ENCODE measurements around the gene RILPL2.

GRCh38 chr12:123379391-123379790, 57.1 kb downstream of the RILPL2 start:
- TF ChIP-seq, protein P1, sequence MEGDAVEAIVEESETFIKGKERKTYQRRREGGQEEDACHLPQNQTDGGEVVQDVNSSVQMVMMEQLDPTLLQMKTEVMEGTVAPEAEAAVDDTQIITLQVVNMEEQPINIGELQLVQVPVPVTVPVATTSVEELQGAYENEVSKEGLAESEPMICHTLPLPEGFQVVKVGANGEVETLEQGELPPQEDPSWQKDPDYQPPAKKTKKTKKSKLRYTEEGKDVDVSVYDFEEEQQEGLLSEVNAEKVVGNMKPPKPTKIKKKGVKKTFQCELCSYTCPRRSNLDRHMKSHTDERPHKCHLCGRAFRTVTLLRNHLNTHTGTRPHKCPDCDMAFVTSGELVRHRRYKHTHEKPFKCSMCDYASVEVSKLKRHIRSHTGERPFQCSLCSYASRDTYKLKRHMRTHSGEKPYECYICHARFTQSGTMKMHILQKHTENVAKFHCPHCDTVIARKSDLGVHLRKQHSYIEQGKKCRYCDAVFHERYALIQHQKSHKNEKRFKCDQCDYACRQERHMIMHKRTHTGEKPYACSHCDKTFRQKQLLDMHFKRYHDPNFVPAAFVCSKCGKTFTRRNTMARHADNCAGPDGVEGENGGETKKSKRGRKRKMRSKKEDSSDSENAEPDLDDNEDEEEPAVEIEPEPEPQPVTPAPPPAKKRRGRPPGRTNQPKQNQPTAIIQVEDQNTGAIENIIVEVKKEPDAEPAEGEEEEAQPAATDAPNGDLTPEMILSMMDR (conservative IDR thresholded peaks at IDR 0.05; ENCODE audit: low read length), result no peak
- TF ChIP-seq EZH2phosphoT487 (IDR thresholded peaks at IDR 0.05; ENCODE audit: borderline replicate concordance, low read depth, low read length), result no peak
